ENCODE measurements around the gene JOSD2. TPM values are rescaled to one million over a fixed set of nuclear protein-coding genes. Genes with fewer than 3 reads are reported as not detected.

Gene JOSD2
- total and polyA plus RNA-seq, 2 donors (not counting 1 experiment from before 2014, with no cell fraction given), result 25.0 to 32.8 TPM

DNA sequence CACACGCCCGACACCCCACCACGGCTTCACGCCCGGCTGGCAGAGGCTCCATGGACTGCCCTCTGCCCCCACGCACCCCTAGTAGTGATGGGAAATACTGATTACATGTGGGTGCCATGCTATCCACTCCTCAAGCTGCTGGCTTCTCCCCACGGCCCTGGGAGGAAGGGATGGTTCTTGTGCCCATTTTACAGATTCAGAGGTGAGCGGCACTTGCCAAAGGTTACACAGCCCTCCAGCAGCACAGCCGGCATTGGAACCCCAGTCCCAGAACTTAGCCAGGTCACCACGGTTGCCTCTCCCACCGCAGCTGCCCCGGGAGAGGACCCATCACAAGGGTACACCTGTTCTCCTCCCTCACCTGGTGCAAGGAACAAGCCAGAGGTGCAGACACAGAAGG is 44.0 kb upstream of the JOSD2 start:
- ChIA-PET CTCF (interaction anchor here (1.6 to 2.8 kb wide), 2 partner anchors 42 to 198 kb away, joined by 3 to 14 read pairs; no protein-coding TSS in a partner anchor), POLR2A (no interaction called here)
- H3K4me3 ChIP-seq (ENCODE audit: control extremely low read depth in 1 of 5, extremely low read depth in 1 of 5, insufficient read depth in 1 of 5, low read depth in 2 of 5, low read length in 4 of 5), result no peak overlapping the region
- no peaks in the 10 kb centered on the region for H3K79me2 ChIP-seq (ENCODE audit: control insufficient read depth, insufficient read depth, low read length)
- H3K27me3 ChIP-seq (replicated peaks in 1 of 4; ENCODE audit: control extremely low read depth in 1 of 4, control insufficient read depth in 3 of 4, insufficient read depth in 4 of 4, low read length in 3 of 4), result peaks cover 0 to 65% (median 13%) of the 10 kb centered on the region in 4 experiments
- Mint-ChIP-seq H3K4me3 (no peak overlapping the region), H3K9me3 (ENCODE audit: insufficient read depth) (no peaks in the 10 kb centered on the region), H3K4me1 (peaks cover 5% of the 10 kb centered on the region), H3K27me3 (peaks cover 61% of the 10 kb centered on the region), H3K27ac (no peak overlapping the region)
- H3K4me2 ChIP-seq (replicated peaks; ENCODE audit: low read depth, low read length, poor library complexity, severe bottlenecking), result no peak overlapping the region
- peaks cover 13 to 14% of the 10 kb centered on the region in 2 donors for H3K4me1 ChIP-seq (ENCODE audit: control insufficient read depth in 2 of 2, insufficient read depth in 2 of 2, low read length in 2 of 2)
- DNase-seq, result no peak
- H4K20me1 ChIP-seq (ENCODE audit: control insufficient read depth, insufficient read depth, low read length, poor library complexity, severe bottlenecking), result no peaks in the 10 kb centered on the region
- H3K9ac ChIP-seq (ENCODE audit: low read length), result no peak overlapping the region
- H2AFZ ChIP-seq (ENCODE audit: insufficient read depth, low read depth, low read length, poor library complexity, severe bottlenecking), result no peak overlapping the region
- whole genome bisulfite sequencing (ENCODE audit: insufficient coverage), result 93% methylated on average over 5 of the region's 12 CpGs
- intact Hi-C loops (cut with micrococcal nuclease), result no loop called here
- H3K9me3 ChIP-seq (ENCODE audit: control extremely low read depth in 1 of 3, control insufficient read depth in 2 of 3, insufficient read depth in 1 of 3, low read length in 2 of 3), result peaks cover 0 to 17% (median 0%) of the 10 kb centered on the region in 3 donors
- no peak overlapping the region for H3K27ac ChIP-seq (ENCODE audit: low read length in 2 of 2)
- no peak for ATAC-seq (ENCODE audit: low read depth)
- H3K36me3 ChIP-seq (replicated peaks in 1 of 2; ENCODE audit: control extremely low read depth in 1 of 2, control insufficient read depth in 1 of 2, extremely low read depth in 1 of 2, insufficient read depth in 2 of 2, low read length in 1 of 2), result no peaks in the 10 kb centered on the region
- no peak for TF ChIP-seq EZH2 (IDR thresholded peaks at IDR 0.05; ENCODE audit: borderline replicate concordance, insufficient read depth, low read depth, low read length, poor library complexity, severe bottlenecking)
- TF ChIP-seq, protein P1, sequence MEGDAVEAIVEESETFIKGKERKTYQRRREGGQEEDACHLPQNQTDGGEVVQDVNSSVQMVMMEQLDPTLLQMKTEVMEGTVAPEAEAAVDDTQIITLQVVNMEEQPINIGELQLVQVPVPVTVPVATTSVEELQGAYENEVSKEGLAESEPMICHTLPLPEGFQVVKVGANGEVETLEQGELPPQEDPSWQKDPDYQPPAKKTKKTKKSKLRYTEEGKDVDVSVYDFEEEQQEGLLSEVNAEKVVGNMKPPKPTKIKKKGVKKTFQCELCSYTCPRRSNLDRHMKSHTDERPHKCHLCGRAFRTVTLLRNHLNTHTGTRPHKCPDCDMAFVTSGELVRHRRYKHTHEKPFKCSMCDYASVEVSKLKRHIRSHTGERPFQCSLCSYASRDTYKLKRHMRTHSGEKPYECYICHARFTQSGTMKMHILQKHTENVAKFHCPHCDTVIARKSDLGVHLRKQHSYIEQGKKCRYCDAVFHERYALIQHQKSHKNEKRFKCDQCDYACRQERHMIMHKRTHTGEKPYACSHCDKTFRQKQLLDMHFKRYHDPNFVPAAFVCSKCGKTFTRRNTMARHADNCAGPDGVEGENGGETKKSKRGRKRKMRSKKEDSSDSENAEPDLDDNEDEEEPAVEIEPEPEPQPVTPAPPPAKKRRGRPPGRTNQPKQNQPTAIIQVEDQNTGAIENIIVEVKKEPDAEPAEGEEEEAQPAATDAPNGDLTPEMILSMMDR (IDR thresholded peaks at IDR 0.05), result no peak

DNA sequence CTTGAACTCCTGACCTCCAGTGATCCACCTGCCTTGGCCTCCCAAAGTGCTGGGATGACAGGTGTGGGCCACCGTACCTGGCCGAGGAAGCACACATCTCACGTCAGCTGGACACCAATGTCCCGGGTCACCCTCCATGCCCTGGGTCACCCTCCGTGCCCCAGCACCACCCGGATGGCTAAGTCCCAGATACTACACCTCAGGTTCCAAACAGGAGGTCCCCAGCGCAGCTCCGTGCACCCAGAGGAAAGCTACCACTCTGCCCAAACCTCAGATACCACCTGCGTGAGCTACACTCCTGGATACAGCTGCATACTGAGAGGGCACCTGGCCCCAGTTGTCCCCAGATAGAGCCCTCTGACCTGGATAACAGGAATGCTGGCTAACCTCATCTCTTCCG is 43.2 kb upstream of the JOSD2 start:
- Histone ChIP-seq H3K4me1 (ENCODE audit: control insufficient read depth in 2 of 2, insufficient read depth in 2 of 2, low read length in 2 of 2) (peaks cover 13 to 14% of the 10 kb centered on the region in 2 donors), H3K27ac (ENCODE audit: low read length in 2 of 2) (no peak overlapping the region), H3K9ac (ENCODE audit: low read length) (no peak overlapping the region), H3K79me2 (ENCODE audit: control insufficient read depth, insufficient read depth, low read length) (no peaks in the 10 kb centered on the region), H3K9me3 (ENCODE audit: control extremely low read depth in 1 of 3, control insufficient read depth in 2 of 3, insufficient read depth in 1 of 3, low read length in 2 of 3) (peaks cover 0 to 17% (median 0%) of the 10 kb centered on the region in 3 donors), H3K27me3 (replicated peaks in 1 of 4; ENCODE audit: control extremely low read depth in 1 of 4, control insufficient read depth in 3 of 4, insufficient read depth in 4 of 4, low read length in 3 of 4) (peaks cover 0 to 68% (median 13%) of the 10 kb centered on the region in 4 experiments), H3K4me2 (replicated peaks; ENCODE audit: low read depth, low read length, poor library complexity, severe bottlenecking) (no peak overlapping the region), H3K36me3 (replicated peaks in 1 of 2; ENCODE audit: control extremely low read depth in 1 of 2, control insufficient read depth in 1 of 2, extremely low read depth in 1 of 2, insufficient read depth in 2 of 2, low read length in 1 of 2) (no peaks in the 10 kb centered on the region), H4K20me1 (ENCODE audit: control insufficient read depth, insufficient read depth, low read length, poor library complexity, severe bottlenecking) (no peaks in the 10 kb centered on the region), H2AFZ (ENCODE audit: insufficient read depth, low read depth, low read length, poor library complexity, severe bottlenecking) (no peak overlapping the region), H3K4me3 (ENCODE audit: control extremely low read depth in 1 of 5, extremely low read depth in 1 of 5, insufficient read depth in 1 of 5, low read depth in 2 of 5, low read length in 4 of 5) (no peak overlapping the region)
- ATAC-seq (ENCODE audit: low read depth) (no peak), DNase-seq (no peak)
- Mint-ChIP-seq H3K4me1 (peaks cover 5% of the 10 kb centered on the region), H3K4me3 (no peak overlapping the region), H3K27me3 (peaks cover 64% of the 10 kb centered on the region), H3K9me3 (ENCODE audit: insufficient read depth) (no peaks in the 10 kb centered on the region), H3K27ac (no peak overlapping the region)
- no peak for TF ChIP-seq EZH2 (IDR thresholded peaks at IDR 0.05; ENCODE audit: borderline replicate concordance, insufficient read depth, low read depth, low read length, poor library complexity, severe bottlenecking)
- TF ChIP-seq, protein P1 (IDR thresholded peaks at IDR 0.05), result no peak
- intact Hi-C loops (cut with micrococcal nuclease), result no loop called here
- 88% methylated on average over 10 of the region's 10 CpGs for WGBS (ENCODE audit: insufficient coverage)
- POLR2A ChIA-PET, result no interaction called here
- CTCF ChIA-PET, result interaction anchor here (0.5 kb wide), 1 partner anchor 20 kb away, joined by 3 read pairs; no protein-coding TSS in a partner anchor
